WI38 (cell line): ENCODE results near the gene TTN.

Experiments
- H3K4me3 ChIP-seq: 2 replicates; pipeline ENCODE4 v1.5.1; 2011; ENCODE audit warnings: low read depth, mild to moderate bottlenecking, control low read depth, low read length
- CTCF ChIP-seq: IDR thresholded peaks from 2 replicates; pipeline ENCODE4 v1.5.1; 2012; ENCODE audit warnings: low read depth, mild to moderate bottlenecking, control low read depth, low read length

Gene TTN

DNA sequence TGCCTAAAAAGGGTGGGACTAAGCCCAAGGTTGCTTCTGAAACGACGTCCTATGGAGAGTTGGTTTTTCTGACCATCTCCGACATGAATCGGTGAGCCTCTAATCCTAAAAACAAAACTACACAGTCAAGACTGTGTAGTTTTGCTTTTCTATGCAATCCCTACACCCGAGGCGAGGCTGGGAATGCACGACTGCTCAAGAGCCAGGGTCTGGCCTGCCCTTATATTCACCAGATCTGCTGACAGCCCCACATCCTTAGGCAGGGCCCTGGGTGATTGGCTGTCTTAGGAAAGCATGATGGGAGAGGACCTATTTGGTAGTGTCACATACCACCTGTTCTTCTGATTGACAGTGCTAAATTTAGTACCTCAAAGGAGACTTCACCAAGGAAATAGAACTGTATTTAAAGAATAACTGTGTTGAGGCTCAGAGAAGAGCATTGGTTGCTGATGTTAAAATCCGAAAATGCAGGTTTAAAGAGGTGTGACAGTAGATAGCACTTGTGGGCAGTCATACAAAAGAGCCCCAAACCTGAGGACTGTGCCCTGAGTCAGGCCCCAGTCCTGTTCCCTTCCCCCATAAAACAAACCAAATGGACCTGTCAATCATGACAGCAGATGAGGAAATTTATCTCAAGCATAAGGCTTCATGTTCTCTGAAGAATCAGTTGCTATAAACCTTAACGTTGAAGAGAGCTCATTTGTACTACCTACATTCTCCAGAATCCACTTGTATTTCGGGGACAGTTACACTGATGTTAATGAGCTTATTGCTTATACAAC, at the start of gene TTN:
Gene TTN (minus strand): TSS at position 197 of the 782 bp plus-strand sequence. CDS start 2,781 bp downstream, outside the sequence.
- no peak for TF ChIP-seq CTCF
- H3K4me3 ChIP-seq, result no peak within 1 kb of the TSS

GRCh38 chr2:178855151-178855550, 47.9 kb upstream of the TTN start:
- no peak overlapping the region for H3K4me3 ChIP-seq
- TF ChIP-seq CTCF, result no peak

DNA sequence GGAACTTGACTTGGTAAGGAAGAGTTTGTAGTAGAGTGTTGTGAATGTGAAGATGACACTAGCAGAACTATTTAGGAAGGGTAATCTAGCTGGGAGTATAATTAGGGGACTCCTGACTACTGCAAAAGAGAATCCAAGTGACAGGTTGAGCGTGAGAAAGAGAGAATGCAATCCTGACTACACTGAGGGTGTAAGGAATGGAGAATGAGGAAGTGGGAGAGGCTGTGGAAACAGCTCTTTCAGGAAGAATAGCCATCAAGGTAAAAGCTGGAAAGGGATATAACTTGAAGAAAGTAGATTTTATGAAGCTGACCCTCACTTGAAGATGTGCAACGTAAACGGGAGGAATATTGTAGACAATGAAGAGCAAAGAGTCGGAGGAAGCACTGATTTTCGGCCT, 41.1 kb upstream of the TTN start:
- no peak overlapping the region for H3K4me3 ChIP-seq
- TF ChIP-seq CTCF, result no peak

GRCh38 chr2:178846458-178846802, 39.2 kb upstream of the TTN start:
- TF ChIP-seq CTCF, result no peak
- no peak overlapping the region for H3K4me3 ChIP-seq

DNA sequence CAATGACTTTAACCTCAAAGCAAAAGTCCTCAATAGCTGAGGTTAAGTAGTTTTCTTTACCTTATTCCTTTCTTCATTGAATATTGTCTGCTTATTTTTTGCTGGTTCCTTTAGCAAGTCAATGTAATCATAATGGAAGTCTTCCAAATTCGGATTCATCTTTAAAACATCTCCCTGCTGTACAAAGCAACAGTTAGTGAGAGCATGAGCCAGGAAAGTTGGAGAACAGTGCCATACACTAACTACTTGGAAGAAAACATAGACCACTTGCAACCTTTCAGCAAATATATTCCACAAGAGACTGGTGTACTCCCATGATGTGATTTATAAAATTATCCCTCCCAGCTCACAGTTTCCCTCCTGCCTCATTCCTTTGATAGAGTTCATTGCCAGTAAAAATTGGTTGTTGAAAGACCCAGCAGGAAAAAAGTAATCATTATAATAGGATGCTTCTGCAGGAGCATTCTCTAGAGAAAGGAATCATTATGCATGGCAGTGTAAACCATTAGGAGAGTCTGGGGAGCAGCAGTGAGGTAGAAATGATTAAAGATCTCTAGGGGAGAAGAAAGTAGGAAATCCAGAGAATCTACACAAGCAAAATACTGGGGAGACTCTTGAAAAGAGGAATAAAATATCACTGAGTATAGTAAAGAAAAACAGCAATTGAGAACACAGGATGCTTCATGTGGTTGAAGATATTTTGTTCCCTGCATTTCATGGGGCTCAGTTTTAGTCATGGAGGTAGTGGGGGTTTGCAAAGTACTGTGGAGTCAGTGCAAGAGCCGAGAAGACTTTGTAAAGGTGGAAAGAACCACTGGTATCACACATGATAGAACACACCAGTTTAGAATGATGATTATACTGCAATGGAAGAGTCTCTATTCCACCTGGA, 38.6 kb upstream of the TTN start:
- H3K4me3 ChIP-seq, result no peak overlapping the region
- no peak for TF ChIP-seq CTCF

DNA sequence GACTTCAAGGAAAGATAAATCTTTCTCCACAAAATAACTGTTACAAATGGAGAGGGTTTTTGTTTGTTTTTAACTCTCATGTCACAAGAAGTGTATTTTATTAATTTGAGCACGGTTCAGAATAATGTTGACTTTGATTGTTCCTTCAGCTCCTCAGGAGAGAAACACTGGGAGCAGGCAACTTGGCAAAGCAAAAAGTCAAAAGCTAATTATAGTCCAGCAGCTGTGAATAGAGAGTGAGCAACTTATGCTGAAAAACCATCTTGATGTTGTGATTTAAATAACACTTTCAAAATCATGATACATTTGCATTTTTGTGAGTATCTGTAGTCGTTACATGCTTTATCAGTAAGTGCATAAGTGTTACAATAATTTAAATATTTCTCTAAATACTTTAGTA, 37.5 kb upstream of the TTN start:
- no peak for TF ChIP-seq CTCF
- H3K4me3 ChIP-seq, result no peak overlapping the region

GRCh38 chr2:178844269-178844668, 37.0 kb upstream of the TTN start:
- no peak overlapping the region for H3K4me3 ChIP-seq
- no peak for TF ChIP-seq CTCF
